ENCODE measurements around the gene OR10G2. TPM values are rescaled to one million over a fixed set of nuclear protein-coding genes. Genes with fewer than 3 reads are reported as not detected.
"Not testable (repeated sequence)": the region's sequence is repeated elsewhere in the genome, so short reads cannot be mapped to it uniquely, and the experiment has no call there.

OR10G2 gene
- total and polyA plus RNA-seq, 2 experiments from 2014 or later, result not detected

DNA sequence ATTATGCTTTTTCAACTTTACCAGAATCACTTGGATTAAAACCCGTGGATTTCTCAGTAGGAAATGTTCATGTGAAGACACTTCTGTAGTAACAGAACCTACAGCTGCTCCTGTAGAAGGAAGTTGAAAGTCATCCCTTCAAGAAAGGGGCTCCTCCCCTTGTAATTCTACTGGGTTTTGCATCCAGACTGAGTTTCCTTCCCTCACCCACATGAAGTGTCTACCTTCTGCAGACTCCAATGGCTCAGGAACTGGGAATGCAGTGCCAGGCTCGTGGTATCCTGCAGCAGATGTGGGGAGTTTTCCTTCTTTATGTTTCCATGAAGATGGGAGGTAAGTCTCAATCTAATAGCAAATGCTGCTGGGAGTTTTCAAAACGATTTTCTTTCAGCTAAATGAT lies 7.9 kb upstream of the OR10G2 start:
- no peak for TF ChIP-seq EZH2 (IDR thresholded peaks at IDR 0.05; ENCODE audit: insufficient read depth, poor library complexity, severe bottlenecking)
- TF ChIP-seq EZH2phosphoT487 (IDR thresholded peaks at IDR 0.05; ENCODE audit: insufficient read depth, low read depth), result no peak
- 6 to 10% methylated on average over 3 of the region's 3 CpGs for WGBS, 2 experiments (ENCODE audit: low coverage in 1 of 2, low lambda C conversion rate in 2 of 2, missing lambda C conversion rate in 2 of 2)
- no peak overlapping the region for H3K27ac ChIP-seq
- H3K36me3 ChIP-seq (ENCODE audit: low read depth), result no peaks in the 10 kb centered on the region
- no peaks in the 10 kb centered on the region for H3F3A ChIP-seq (ENCODE audit: insufficient read depth)
- H3K27me3 ChIP-seq (replicated peaks; ENCODE audit: insufficient read depth), result no peaks in the 10 kb centered on the region; the same call in 1 of the 2 replicates
- H3K4me1 ChIP-seq (ENCODE audit: insufficient read depth), result no peaks in the 10 kb centered on the region
- in situ Hi-C loops (cut with MboI), result no loop called here
- H3K79me2 ChIP-seq (ENCODE audit: insufficient read depth), result no peaks in the 10 kb centered on the region
- H3K4me3 ChIP-seq, result no peak overlapping the region
- no peak overlapping the region for H3K9ac ChIP-seq
- no peaks in the 10 kb centered on the region for H4K20me1 ChIP-seq (ENCODE audit: insufficient read depth)
- H2AFZ ChIP-seq, result no peak overlapping the region
- no peak overlapping the region for H3K4me2 ChIP-seq (ENCODE audit: unreplicated experiment)
- no peak for DNase-seq
- no peaks in the 10 kb centered on the region for H3K9me2 ChIP-seq (ENCODE audit: insufficient read depth)
- no peaks in the 10 kb centered on the region for H3K9me3 ChIP-seq (ENCODE audit: low read depth)

GRCh38 chr14:21631084-21631483 lies 3.7 kb downstream of the OR10G2 start:
- no peaks in the 10 kb centered on the region for H3K79me2 ChIP-seq (ENCODE audit: insufficient read depth)
- H3K9me3 ChIP-seq (ENCODE audit: low read depth), result no peaks in the 10 kb centered on the region
- H3K27ac ChIP-seq, result no peak overlapping the region
- no peak overlapping the region for H3K9ac ChIP-seq
- no peaks in the 10 kb centered on the region for H3K4me1 ChIP-seq (ENCODE audit: insufficient read depth)
- in situ Hi-C loops (cut with MboI), result no loop called here
- no peaks in the 10 kb centered on the region for H3K9me2 ChIP-seq (ENCODE audit: insufficient read depth)
- no peaks in the 10 kb centered on the region for H3F3A ChIP-seq (ENCODE audit: insufficient read depth)
- 15 to 21% methylated on average over 3 of the region's 3 CpGs for WGBS, 2 experiments (ENCODE audit: low coverage in 1 of 2, low lambda C conversion rate in 2 of 2, missing lambda C conversion rate in 2 of 2)
- no peaks in the 10 kb centered on the region for H3K36me3 ChIP-seq (ENCODE audit: low read depth)
- H3K4me2 ChIP-seq (ENCODE audit: unreplicated experiment), result no peak overlapping the region
- no peak overlapping the region for H3K4me3 ChIP-seq
- no peaks in the 10 kb centered on the region for H3K27me3 ChIP-seq (replicated peaks; ENCODE audit: insufficient read depth)
- H4K20me1 ChIP-seq (ENCODE audit: insufficient read depth), result no peaks in the 10 kb centered on the region
- H2AFZ ChIP-seq, result no peak overlapping the region
- TF ChIP-seq EZH2 (IDR thresholded peaks at IDR 0.05; ENCODE audit: insufficient read depth, poor library complexity, severe bottlenecking) (no peak), EZH2phosphoT487 (IDR thresholded peaks at IDR 0.05; ENCODE audit: insufficient read depth, low read depth) (no peak)
- DNase-seq, result no peak

GRCh38 chr14:21630503-21630902 lies 4.2 kb downstream of the OR10G2 start:
- H3F3A ChIP-seq (ENCODE audit: insufficient read depth); H3K9me2 ChIP-seq (ENCODE audit: insufficient read depth); H3K9ac ChIP-seq; H3K27me3 ChIP-seq (replicated peaks; ENCODE audit: insufficient read depth); in situ Hi-C loops (cut with MboI); H3K4me1 ChIP-seq (ENCODE audit: insufficient read depth); H4K20me1 ChIP-seq (ENCODE audit: insufficient read depth); H3K27ac ChIP-seq; H3K4me2 ChIP-seq (ENCODE audit: unreplicated experiment); H2AFZ ChIP-seq; H3K9me3 ChIP-seq (ENCODE audit: low read depth); H3K79me2 ChIP-seq (ENCODE audit: insufficient read depth); DNase-seq; H3K4me3 ChIP-seq; H3K36me3 ChIP-seq (ENCODE audit: low read depth): not testable (repeated sequence)
- WGBS, 2 experiments (ENCODE audit: low coverage in 1 of 2, low lambda C conversion rate in 2 of 2, missing lambda C conversion rate in 2 of 2), result 35 to 36% methylated on average over 1 of the region's 1 CpG

GRCh38 chr14:21626491-21627230 lies 8.1 kb downstream of the OR10G2 start:
- Histone ChIP-seq H3K27ac (no peak overlapping the region), H3K27me3 (replicated peaks; ENCODE audit: insufficient read depth) (no peaks in the 10 kb centered on the region), H2AFZ (no peak overlapping the region), H3K9ac (no peak overlapping the region), H3K4me2 (ENCODE audit: unreplicated experiment) (no peak overlapping the region), H3K4me3 (no peak overlapping the region), H3K4me1 (ENCODE audit: insufficient read depth) (no peaks in the 10 kb centered on the region), H3K9me2 (ENCODE audit: insufficient read depth) (no peaks in the 10 kb centered on the region), H3K79me2 (ENCODE audit: insufficient read depth) (no peaks in the 10 kb centered on the region), H3F3A (ENCODE audit: insufficient read depth) (no peaks in the 10 kb centered on the region), H3K36me3 (ENCODE audit: low read depth) (no peaks in the 10 kb centered on the region), H3K9me3 (ENCODE audit: low read depth) (no peaks in the 10 kb centered on the region), H4K20me1 (ENCODE audit: insufficient read depth) (no peaks in the 10 kb centered on the region)
- 9 to 19% methylated on average over 3 of the region's 3 CpGs for WGBS, 2 experiments (ENCODE audit: low coverage in 1 of 2, low lambda C conversion rate in 2 of 2, missing lambda C conversion rate in 2 of 2)
- DNase-seq, result peak; percentile 20
- in situ Hi-C loops (cut with MboI), result no loop called here
- TF ChIP-seq EZH2 (IDR thresholded peaks at IDR 0.05; ENCODE audit: insufficient read depth, poor library complexity, severe bottlenecking) (no peak), EZH2phosphoT487 (IDR thresholded peaks at IDR 0.05; ENCODE audit: insufficient read depth, low read depth) (no peak)

DNA sequence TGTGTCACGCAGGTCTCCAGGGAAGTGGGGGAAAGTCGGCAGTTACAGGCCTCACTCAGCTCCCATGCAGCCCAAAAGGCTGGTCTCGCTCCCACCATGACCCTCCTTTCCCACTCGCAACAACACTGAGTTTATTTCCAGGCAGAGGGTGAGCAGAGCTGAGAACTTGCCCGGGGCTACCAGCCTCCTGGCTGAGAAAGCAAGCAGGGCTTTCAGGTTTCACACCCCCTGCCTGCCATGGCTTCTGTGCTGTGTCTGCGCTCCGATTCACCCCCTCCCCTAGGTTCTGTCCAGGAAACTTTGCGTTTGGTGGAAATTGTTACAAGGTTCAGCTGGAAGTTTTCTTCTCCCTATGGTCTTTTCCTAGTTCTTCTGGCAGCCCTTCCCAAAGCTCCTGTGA lies 17.1 kb downstream of the OR10G2 start:
- H3K79me2 ChIP-seq (ENCODE audit: insufficient read depth), result no peaks in the 10 kb centered on the region
- H3K27ac ChIP-seq, result no peak overlapping the region
- H2AFZ ChIP-seq, result no peak overlapping the region
- H3K36me3 ChIP-seq (ENCODE audit: low read depth), result no peaks in the 10 kb centered on the region
- H3K4me3 ChIP-seq, result no peak overlapping the region
- no peaks in the 10 kb centered on the region for H4K20me1 ChIP-seq (ENCODE audit: insufficient read depth)
- WGBS, 2 experiments (ENCODE audit: low coverage in 1 of 2, low lambda C conversion rate in 2 of 2, missing lambda C conversion rate in 2 of 2), result 22 to 26% methylated on average over 8 of the region's 8 CpGs
- H3K4me1 ChIP-seq (ENCODE audit: insufficient read depth), result no peaks in the 10 kb centered on the region
- no peak overlapping the region for H3K9ac ChIP-seq
- in situ Hi-C loops (cut with MboI), result no loop called here
- no peaks in the 10 kb centered on the region for H3K9me2 ChIP-seq (ENCODE audit: insufficient read depth)
- H3K27me3 ChIP-seq (replicated peaks; ENCODE audit: insufficient read depth), result no peaks in the 10 kb centered on the region
- H3F3A ChIP-seq (ENCODE audit: insufficient read depth), result no peaks in the 10 kb centered on the region
- H3K9me3 ChIP-seq (ENCODE audit: low read depth), result no peaks in the 10 kb centered on the region
- DNase-seq, result no peak
- H3K4me2 ChIP-seq (ENCODE audit: unreplicated experiment), result no peak overlapping the region
- TF ChIP-seq EZH2phosphoT487 (IDR thresholded peaks at IDR 0.05; ENCODE audit: insufficient read depth, low read depth), result no peak
- no peak for TF ChIP-seq EZH2 (IDR thresholded peaks at IDR 0.05; ENCODE audit: insufficient read depth, poor library complexity, severe bottlenecking)
